Stimulated activated memory B cell treated with anti-CD40 and anti-IgM and Interleukin-4, amounts not matched to agents 10 μg/mL and 1 μg/mL and 100 μg/mL, for 72 hours (primary cell): ENCODE measurements around the gene UVSSA.

ENCODE experiments used
- ATAC-seq: fragments of 150-1000 bp; cut with Tn5 transposase; 2 replicates; pipeline ENCODE4 v1.10.0; 2021
- H3K27ac Mint-ChIP-seq: one replicate; pipeline ENCODE4 v1.8.0; 2022; ENCODE audit warnings: mild to moderate bottlenecking, mixed read lengths
- H3K27me3 Mint-ChIP-seq: one replicate; pipeline ENCODE4 v1.8.0; 2022; ENCODE audit warnings: mixed read lengths
- H3K36me3 Mint-ChIP-seq: one replicate; pipeline ENCODE4 v1.8.0; 2022; ENCODE audit warnings: mixed read lengths
- H3K4me1 Mint-ChIP-seq: one replicate; pipeline ENCODE4 v1.8.0; 2022; ENCODE audit warnings: mixed read lengths
- H3K4me3 Mint-ChIP-seq: one replicate; pipeline ENCODE4 v1.8.0; 2022; ENCODE audit warnings: mild to moderate bottlenecking, moderate library complexity, mixed read lengths
- H3K9me3 Mint-ChIP-seq: one replicate; pipeline ENCODE4 v1.8.0; 2022; ENCODE audit warnings: mixed read lengths

The UVSSA gene

GRCh38 chr4:1349359-1350168 lies 2.6 kb downstream of the UVSSA start:
- Mint-ChIP-seq H3K27ac (no peak overlapping the region), H3K9me3 (no peaks in the 10 kb centered on the region), H3K4me3 (no peak overlapping the region), H3K4me1 (peaks cover 42% of the 10 kb centered on the region), H3K36me3 (peaks cover 10% of the 10 kb centered on the region), H3K27me3 (no peaks in the 10 kb centered on the region)
- no peak for ATAC-seq

- no peaks in the 10 kb centered on the region for H3K27me3 Mint-ChIP-seq
- no peak for ATAC-seq
- peaks cover 14% of the 10 kb centered on the region for H3K36me3 Mint-ChIP-seq
- peaks cover 36% of the 10 kb centered on the region for H3K4me1 Mint-ChIP-seq
- H3K27ac Mint-ChIP-seq = no peak overlapping the region
- no peaks in the 10 kb centered on the region for H3K9me3 Mint-ChIP-seq
- no peak overlapping the region for H3K4me3 Mint-ChIP-seq
Measured at GRCh38 chr4:1350169-1350520, 3.1 kb downstream of the UVSSA start.

- H3K4me3 Mint-ChIP-seq = no peak overlapping the region
- H3K27ac Mint-ChIP-seq = peak overlapping the region; percentile 60
- no peaks in the 10 kb centered on the region for H3K27me3 Mint-ChIP-seq
- H3K4me1 Mint-ChIP-seq = peaks cover 33% of the 10 kb centered on the region
- peaks cover 23% of the 10 kb centered on the region for H3K36me3 Mint-ChIP-seq
- peak; percentile 44 for ATAC-seq
- no peaks in the 10 kb centered on the region for H3K9me3 Mint-ChIP-seq
Measured at GRCh38 chr4:1351854-1352566, 5.0 kb downstream of the UVSSA start.

- H3K4me1 Mint-ChIP-seq = peaks cover 33% of the 10 kb centered on the region
- H3K27me3 Mint-ChIP-seq = no peaks in the 10 kb centered on the region
- H3K9me3 Mint-ChIP-seq = no peaks in the 10 kb centered on the region
- no peak overlapping the region for H3K4me3 Mint-ChIP-seq
- peaks cover 23% of the 10 kb centered on the region for H3K36me3 Mint-ChIP-seq
- H3K27ac Mint-ChIP-seq = no peak overlapping the region
- ATAC-seq = no peak
Measured at GRCh38 chr4:1352567-1352900, 5.5 kb downstream of the UVSSA start.

- H3K4me1 Mint-ChIP-seq = peaks cover 24% of the 10 kb centered on the region
- H3K9me3 Mint-ChIP-seq = no peaks in the 10 kb centered on the region
- H3K27me3 Mint-ChIP-seq = no peaks in the 10 kb centered on the region
- no peak overlapping the region for H3K27ac Mint-ChIP-seq
- ATAC-seq = no peak
- peaks cover 29% of the 10 kb centered on the region for H3K36me3 Mint-ChIP-seq
- no peak overlapping the region for H3K4me3 Mint-ChIP-seq
Measured at GRCh38 chr4:1353186-1354055, 6.4 kb downstream of the UVSSA start.

- Mint-ChIP-seq H3K36me3 (peaks cover 21% of the 10 kb centered on the region), H3K4me3 (no peak overlapping the region), H3K9me3 (no peaks in the 10 kb centered on the region)
Measured at GRCh38 chr4:1354136-1354982, 7.4 kb downstream of the UVSSA start.

GRCh38 chr4:1354983-1355275 lies 7.9 kb downstream of the UVSSA start:
- H3K4me1 Mint-ChIP-seq = peaks cover 14% of the 10 kb centered on the region
- ATAC-seq = no peak
- H3K27ac Mint-ChIP-seq = no peak overlapping the region
- no peak overlapping the region for H3K4me3 Mint-ChIP-seq
- H3K9me3 Mint-ChIP-seq = no peaks in the 10 kb centered on the region
- peaks cover 21% of the 10 kb centered on the region for H3K36me3 Mint-ChIP-seq
- H3K27me3 Mint-ChIP-seq = no peaks in the 10 kb centered on the region

More at GRCh38 chr4:1354136-1354982, 7.4 kb downstream of the UVSSA start:
- Mint-ChIP-seq H3K27ac (no peak overlapping the region), H3K4me1 (peaks cover 14% of the 10 kb centered on the region), H3K27me3 (no peaks in the 10 kb centered on the region)
- ATAC-seq = no peak

GRCh38 chr4:1355378-1355777 lies 8.4 kb downstream of the UVSSA start:
- Mint-ChIP-seq H3K27ac (no peak overlapping the region), H3K27me3 (no peaks in the 10 kb centered on the region), H3K4me1 (peaks cover 14% of the 10 kb centered on the region), H3K4me3 (no peak overlapping the region), H3K9me3 (no peaks in the 10 kb centered on the region), H3K36me3 (peaks cover 21% of the 10 kb centered on the region)
- ATAC-seq = no peak

- no peak for ATAC-seq
- H3K4me3 Mint-ChIP-seq = no peak overlapping the region
- H3K27me3 Mint-ChIP-seq = no peaks in the 10 kb centered on the region
- H3K27ac Mint-ChIP-seq = no peak overlapping the region
- no peaks in the 10 kb centered on the region for H3K9me3 Mint-ChIP-seq
- peaks cover 12% of the 10 kb centered on the region for H3K4me1 Mint-ChIP-seq
- H3K36me3 Mint-ChIP-seq = peaks cover 21% of the 10 kb centered on the region
Measured at GRCh38 chr4:1356181-1356998, 9.4 kb downstream of the UVSSA start.

- no peak overlapping the region for H3K27ac Mint-ChIP-seq
- peaks cover 6% of the 10 kb centered on the region for H3K4me1 Mint-ChIP-seq
- no peaks in the 10 kb centered on the region for H3K27me3 Mint-ChIP-seq
- peaks cover 27% of the 10 kb centered on the region for H3K36me3 Mint-ChIP-seq
- ATAC-seq = peak; percentile 3
- no peak overlapping the region for H3K4me3 Mint-ChIP-seq
- H3K9me3 Mint-ChIP-seq = no peaks in the 10 kb centered on the region
Measured at GRCh38 chr4:1357356-1358248, 10.6 kb downstream of the UVSSA start.

GRCh38 chr4:1358421-1359143 lies 11.6 kb downstream of the UVSSA start:
- peaks cover 6% of the 10 kb centered on the region for H3K4me1 Mint-ChIP-seq
- no peaks in the 10 kb centered on the region for H3K27me3 Mint-ChIP-seq
- no peak for ATAC-seq
- no peaks in the 10 kb centered on the region for H3K9me3 Mint-ChIP-seq
- H3K36me3 Mint-ChIP-seq = peaks cover 27% of the 10 kb centered on the region
- H3K27ac Mint-ChIP-seq = no peak overlapping the region
- H3K4me3 Mint-ChIP-seq = no peak overlapping the region

- H3K36me3 Mint-ChIP-seq = peaks cover 27% of the 10 kb centered on the region
- H3K27ac Mint-ChIP-seq = no peak overlapping the region
- no peak overlapping the region for H3K4me3 Mint-ChIP-seq
- H3K4me1 Mint-ChIP-seq = peaks cover 6% of the 10 kb centered on the region
- no peaks in the 10 kb centered on the region for H3K9me3 Mint-ChIP-seq
- ATAC-seq = no peak
- no peaks in the 10 kb centered on the region for H3K27me3 Mint-ChIP-seq
Measured at GRCh38 chr4:1359144-1359501, 12.1 kb downstream of the UVSSA start.

GRCh38 chr4:1359976-1360375 lies 13.0 kb downstream of the UVSSA start:
- Mint-ChIP-seq H3K4me3 (no peak overlapping the region), H3K36me3 (peaks cover 22% of the 10 kb centered on the region), H3K9me3 (no peaks in the 10 kb centered on the region), H3K4me1 (peaks cover 6% of the 10 kb centered on the region), H3K27ac (no peak overlapping the region), H3K27me3 (no peaks in the 10 kb centered on the region)
- ATAC-seq = no peak
